Measurements from ENCODE around the gene STOX1. TPM values are rescaled to one million over a fixed set of nuclear protein-coding genes. Genes with fewer than 3 reads are reported as not detected.
A peak's percentile ranks its signal among the peaks of the same experiment; 100 is the strongest.

STOX1 gene
- 0.28 and 0.37 TPM in 2 replicates for polyA plus RNA-seq (2013)

- peak within 1 kb of the TSS; percentile 78 for H3K4me3 ChIP-seq (ENCODE audit: low read depth, low read length)
- no peak within 1 kb of the TSS for H2AK5ac ChIP-seq (ENCODE audit: low read length)
- peaks cover 4 to 5% of the 10 kb centered on the region in 2 experiments for H3K4me1 ChIP-seq (ENCODE audit: control insufficient read depth in 1 of 2, insufficient read depth in 2 of 2, low read length in 2 of 2)
- no peak within 1 kb of the TSS for H2BK12ac ChIP-seq (ENCODE audit: low read length)
- H3K4me2 ChIP-seq (ENCODE audit: low read length), result peak within 1 kb of the TSS; percentile 100
- no peak within 1 kb of the TSS for H3K4ac ChIP-seq (ENCODE audit: low read depth, low read length)
- peak within 1 kb of the TSS; percentile 32 for H3K14ac ChIP-seq (ENCODE audit: low read length)
- H3K79me1 ChIP-seq (ENCODE audit: low read length), result peaks cover 3% of the 10 kb centered on the region
- DNase-seq, result peak; percentile 33 to 60
- H2BK5ac ChIP-seq (ENCODE audit: low read depth, low read length, poor library complexity), result no peak within 1 kb of the TSS
- no peak within 1 kb of the TSS for H2BK120ac ChIP-seq (ENCODE audit: insufficient read depth, low read length, poor library complexity)
- H3K23ac ChIP-seq (ENCODE audit: low read length), result no peak within 1 kb of the TSS
- H4K91ac ChIP-seq (ENCODE audit: low read depth, low read length), result peak within 1 kb of the TSS; percentile 43
- peak within 1 kb of the TSS; percentile 68 for H3K9ac ChIP-seq (ENCODE audit: low read length)
- peak within 1 kb of the TSS; percentile 66 for H4K8ac ChIP-seq (ENCODE audit: low read depth, low read length)
- H2AFZ ChIP-seq (ENCODE audit: insufficient read depth, low read length, poor library complexity), result peak within 1 kb of the TSS; percentile 83
- H3K79me2 ChIP-seq (ENCODE audit: control insufficient read depth, insufficient read depth, low read length, poor library complexity), result no peaks in the 10 kb centered on the region
- peak within 1 kb of the TSS; percentile 64 for H3K18ac ChIP-seq (ENCODE audit: low read length)
- peak within 1 kb of the TSS; percentile 16 for H4K12ac ChIP-seq (ENCODE audit: low read depth, low read length)
- H3K9me3 ChIP-seq (ENCODE audit: insufficient read depth, low read depth, low read length), result no peaks in the 10 kb centered on the region
- WGBS (ENCODE audit: extremely low coverage, insufficient coverage, insufficient read length), result no CpG with 5 or more reads among the region's 63 CpGs
- H3K27ac ChIP-seq (ENCODE audit: low read depth, low read length), result no peak within 1 kb of the TSS
- H3K27me3 ChIP-seq (ENCODE audit: insufficient read depth, low read length), result no peaks in the 10 kb centered on the region
- no peaks in the 10 kb centered on the region for H3K36me3 ChIP-seq (ENCODE audit: control insufficient read depth in 1 of 2, insufficient read depth in 2 of 2, low read length in 2 of 2)
Observed at GRCh38 chr10:68826764-68827591, at the start of gene STOX1. TSS of gene STOX1 (plus strand) at chr10:68827531. CDS start at chr10:68827624, 93 bp downstream.

GRCh38 chr10:68781613-68782574, 45.4 kb upstream of the STOX1 start:
- Histone ChIP-seq H2AFZ (ENCODE audit: insufficient read depth, low read length, poor library complexity) (no peak overlapping the region), H3K23ac (ENCODE audit: low read length) (no peak overlapping the region), H3K79me1 (ENCODE audit: low read length) (no peaks in the 10 kb centered on the region), H2BK12ac (ENCODE audit: low read length) (no peak overlapping the region), H3K36me3 (ENCODE audit: control insufficient read depth in 1 of 2, insufficient read depth in 2 of 2, low read length in 2 of 2) (peaks cover 45 to 48% of the 10 kb centered on the region in 2 experiments), H3K4me1 (ENCODE audit: control insufficient read depth in 1 of 2, insufficient read depth in 2 of 2, low read length in 2 of 2) (no peaks in the 10 kb centered on the region), H3K14ac (ENCODE audit: low read length) (no peak overlapping the region), H3K9ac (ENCODE audit: low read length) (no peak overlapping the region), H3K27ac (ENCODE audit: low read depth, low read length) (no peak overlapping the region), H2AK5ac (ENCODE audit: low read length) (no peak overlapping the region), H3K79me2 (ENCODE audit: control insufficient read depth, insufficient read depth, low read length, poor library complexity) (no peaks in the 10 kb centered on the region), H3K4me2 (ENCODE audit: low read length) (no peak overlapping the region), H3K4me3 (ENCODE audit: low read depth, low read length) (no peak overlapping the region), H2BK5ac (ENCODE audit: low read depth, low read length, poor library complexity) (no peak overlapping the region), H4K12ac (ENCODE audit: low read depth, low read length) (no peak overlapping the region), H3K4ac (ENCODE audit: low read depth, low read length) (no peak overlapping the region), H4K91ac (ENCODE audit: low read depth, low read length) (no peak overlapping the region), H3K18ac (ENCODE audit: low read length) (no peak overlapping the region), H2BK120ac (ENCODE audit: insufficient read depth, low read length, poor library complexity) (no peak overlapping the region), H4K8ac (ENCODE audit: low read depth, low read length) (no peak overlapping the region), H3K9me3 (ENCODE audit: insufficient read depth, low read depth, low read length) (no peaks in the 10 kb centered on the region), H3K27me3 (ENCODE audit: insufficient read depth, low read length) (no peaks in the 10 kb centered on the region)
- no peak for DNase-seq
- WGBS (ENCODE audit: extremely low coverage, insufficient coverage, insufficient read length), result no CpG with 5 or more reads among the region's 6 CpGs

- Histone ChIP-seq H3K27ac (ENCODE audit: low read depth, low read length) (no peak overlapping the region), H2AK5ac (ENCODE audit: low read length) (no peak overlapping the region), H2AFZ (ENCODE audit: insufficient read depth, low read length, poor library complexity) (no peak overlapping the region), H2BK12ac (ENCODE audit: low read length) (no peak overlapping the region), H3K4me3 (ENCODE audit: low read depth, low read length) (no peak overlapping the region), H3K79me1 (ENCODE audit: low read length) (no peaks in the 10 kb centered on the region), H4K12ac (ENCODE audit: low read depth, low read length) (peak overlapping the region; percentile 30), H3K14ac (ENCODE audit: low read length) (no peak overlapping the region), H3K4me1 (ENCODE audit: control insufficient read depth in 1 of 2, insufficient read depth in 2 of 2, low read length in 2 of 2) (no peaks in the 10 kb centered on the region), H3K9ac (ENCODE audit: low read length) (no peak overlapping the region), H3K79me2 (ENCODE audit: control insufficient read depth, insufficient read depth, low read length, poor library complexity) (no peaks in the 10 kb centered on the region), H2BK5ac (ENCODE audit: low read depth, low read length, poor library complexity) (no peak overlapping the region), H3K9me3 (ENCODE audit: insufficient read depth, low read depth, low read length) (no peaks in the 10 kb centered on the region), H3K36me3 (ENCODE audit: control insufficient read depth in 1 of 2, insufficient read depth in 2 of 2, low read length in 2 of 2) (peaks cover 45 to 49% of the 10 kb centered on the region in 2 experiments), H3K23ac (ENCODE audit: low read length) (no peak overlapping the region), H3K4me2 (ENCODE audit: low read length) (no peak overlapping the region), H3K4ac (ENCODE audit: low read depth, low read length) (no peak overlapping the region), H4K8ac (ENCODE audit: low read depth, low read length) (no peak overlapping the region), H2BK120ac (ENCODE audit: insufficient read depth, low read length, poor library complexity) (no peak overlapping the region), H4K91ac (ENCODE audit: low read depth, low read length) (no peak overlapping the region), H3K27me3 (ENCODE audit: insufficient read depth, low read length) (no peaks in the 10 kb centered on the region), H3K18ac (ENCODE audit: low read length) (no peak overlapping the region)
- no CpG with 5 or more reads among the region's 7 CpGs for WGBS (ENCODE audit: extremely low coverage, insufficient coverage, insufficient read length)
- DNase-seq, result peak in 1 of 2 donors; percentile 4
Observed at GRCh38 chr10:68784476-68784875, 42.9 kb upstream of the STOX1 start.

GRCh38 chr10:68787813-68788212, 39.5 kb upstream of the STOX1 start:
- no CpG with 5 or more reads among the region's 3 CpGs for WGBS (ENCODE audit: extremely low coverage, insufficient coverage, insufficient read length)
- Histone ChIP-seq H4K91ac (ENCODE audit: low read depth, low read length) (no peak overlapping the region), H3K4ac (ENCODE audit: low read depth, low read length) (no peak overlapping the region)

More at GRCh38 chr10:68787813-68788212, 39.5 kb upstream of the STOX1 start:
- H3K79me1 ChIP-seq (ENCODE audit: low read length), result no peaks in the 10 kb centered on the region
- H2AFZ ChIP-seq (ENCODE audit: insufficient read depth, low read length, poor library complexity), result no peak overlapping the region
- H4K8ac ChIP-seq (ENCODE audit: low read depth, low read length), result no peak overlapping the region
- no peaks in the 10 kb centered on the region for H3K9me3 ChIP-seq (ENCODE audit: insufficient read depth, low read depth, low read length)
- DNase-seq, result no peak
- H4K12ac ChIP-seq (ENCODE audit: low read depth, low read length), result no peak overlapping the region
- no peak overlapping the region for H3K14ac ChIP-seq (ENCODE audit: low read length)
- no peak overlapping the region for H3K23ac ChIP-seq (ENCODE audit: low read length)
- no peak overlapping the region for H2AK5ac ChIP-seq (ENCODE audit: low read length)
- H2BK12ac ChIP-seq (ENCODE audit: low read length), result no peak overlapping the region
- no peak overlapping the region for H2BK5ac ChIP-seq (ENCODE audit: low read depth, low read length, poor library complexity)
- no peak overlapping the region for H3K4me3 ChIP-seq (ENCODE audit: low read depth, low read length)
- H3K36me3 ChIP-seq (ENCODE audit: control insufficient read depth in 1 of 2, insufficient read depth in 2 of 2, low read length in 2 of 2), result peaks cover 46 to 47% of the 10 kb centered on the region in 2 experiments
- H3K27ac ChIP-seq (ENCODE audit: low read depth, low read length), result no peak overlapping the region
- H2BK120ac ChIP-seq (ENCODE audit: insufficient read depth, low read length, poor library complexity), result no peak overlapping the region
- no peaks in the 10 kb centered on the region for H3K79me2 ChIP-seq (ENCODE audit: control insufficient read depth, insufficient read depth, low read length, poor library complexity)
- H3K18ac ChIP-seq (ENCODE audit: low read length), result no peak overlapping the region
- H3K9ac ChIP-seq (ENCODE audit: low read length), result no peak overlapping the region
- no peaks in the 10 kb centered on the region for H3K27me3 ChIP-seq (ENCODE audit: insufficient read depth, low read length)
- H3K4me1 ChIP-seq (ENCODE audit: control insufficient read depth in 1 of 2, insufficient read depth in 2 of 2, low read length in 2 of 2), result no peaks in the 10 kb centered on the region
- no peak overlapping the region for H3K4me2 ChIP-seq (ENCODE audit: low read length)

Data from trophoblast cell (in vitro differentiated cells and primary cell).